Stimulated activated CD4-positive, alpha-beta T cell treated with anti-CD3 and anti-CD28 coated beads, Interleukin-15, amount 100 ng/mL, for 48 hours (primary cell): ENCODE data around the gene RASEF.
"Not testable (repeated sequence)": the region's sequence is repeated elsewhere in the genome, so short reads cannot be mapped to it uniquely, and the experiment has no call there.

ENCODE experiments used
- DNase-seq, 2 donors: peaks; one replicate each; pipeline ENCODE4 v3.0.0-alpha.2; 2020; ENCODE audit warnings: low read depth in 2 of 2

Gene RASEF

DNA sequence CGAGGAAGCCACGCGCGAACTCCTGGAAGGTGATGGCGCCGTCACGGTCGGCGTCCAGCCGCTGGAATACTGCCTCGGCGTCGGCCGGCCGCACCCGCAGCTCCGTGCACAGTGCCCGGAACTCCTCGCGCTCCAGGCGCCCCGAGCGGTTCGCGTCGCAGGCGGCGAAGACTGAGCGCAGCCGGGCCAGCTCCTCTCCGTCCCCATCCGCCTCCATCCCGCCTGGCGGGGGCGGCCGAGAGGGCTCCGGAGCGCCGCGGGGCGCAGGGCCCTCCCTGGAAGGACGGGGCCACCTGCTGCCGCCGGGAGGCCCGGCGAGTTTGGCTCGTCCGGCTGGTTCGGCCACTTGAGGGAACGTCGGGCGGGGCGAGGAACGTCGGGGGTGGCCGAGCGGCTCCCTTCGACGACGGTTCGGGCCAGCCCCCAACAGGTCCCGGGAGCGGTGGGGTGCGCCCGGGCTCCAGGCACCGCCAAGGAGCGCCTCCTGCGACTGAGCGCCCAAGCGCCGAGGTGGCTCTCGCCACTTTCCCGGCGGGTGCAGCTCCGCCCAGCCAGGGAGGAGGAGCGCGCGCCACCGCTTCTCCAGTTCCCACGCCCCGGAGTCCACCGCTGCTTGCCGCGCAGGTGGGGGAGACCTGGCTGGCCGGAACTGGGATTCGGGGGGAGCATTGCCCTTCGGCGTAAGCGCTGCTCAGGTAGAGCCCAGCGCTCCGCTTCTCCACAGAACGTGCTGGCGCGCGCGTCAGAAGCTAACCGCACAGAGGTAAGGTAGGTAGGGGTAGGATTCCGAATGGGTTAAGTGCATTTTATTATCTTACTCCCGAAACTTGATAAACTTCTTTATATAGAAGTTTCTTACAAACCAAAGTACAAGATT is at the start of gene RASEF:
Gene RASEF, minus strand, starts transcription at position 492 of the 877 bp plus-strand sequence. Its CDS starts 275 bp downstream, at position 217.
- no peak for DNase-seq

GRCh38 chr9:83111169-83111568 is 48.2 kb upstream of the RASEF start:
- DNase-seq = no peak

DNA sequence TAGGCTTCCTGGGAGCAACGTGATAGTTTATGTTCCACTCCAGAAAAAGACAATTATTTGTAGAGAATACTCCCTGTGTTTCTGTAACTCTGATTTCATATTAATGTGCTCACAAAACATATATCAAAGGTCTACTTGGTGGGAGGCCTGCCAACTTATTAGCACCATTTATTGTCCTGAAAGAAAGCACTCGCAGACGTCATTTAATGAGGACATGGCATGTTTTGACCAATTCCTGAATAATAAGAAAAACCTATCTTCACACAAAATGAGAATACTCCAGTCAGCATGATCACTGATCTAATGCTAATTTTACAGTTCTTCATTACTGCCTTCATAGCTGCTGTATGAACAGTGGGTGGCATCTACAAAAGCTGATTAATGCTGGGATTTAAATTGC is 46.4 kb upstream of the RASEF start:
- DNase-seq = no peak

DNA sequence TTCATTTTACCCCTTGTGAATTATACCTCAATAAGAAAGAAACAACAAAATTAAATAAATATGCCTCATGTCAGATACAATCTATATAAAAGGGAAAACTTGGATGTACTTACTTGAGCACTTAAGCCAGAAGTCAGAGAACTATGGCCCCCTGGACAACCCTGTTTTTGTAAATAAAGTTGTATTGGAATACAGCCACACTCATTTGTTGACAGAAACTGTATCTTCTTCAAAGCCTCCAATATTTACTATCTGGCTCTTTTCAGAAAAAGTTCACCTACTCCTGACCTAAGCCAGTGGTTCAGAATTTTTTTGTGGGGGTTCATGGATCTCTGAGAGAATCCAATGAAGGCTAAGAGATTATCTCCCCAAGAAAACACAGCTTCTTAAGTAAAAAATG is 45.3 kb upstream of the RASEF start:
- no peak for DNase-seq

GRCh38 chr9:83106772-83107171 is 43.8 kb upstream of the RASEF start:
- DNase-seq = no peak

DNA sequence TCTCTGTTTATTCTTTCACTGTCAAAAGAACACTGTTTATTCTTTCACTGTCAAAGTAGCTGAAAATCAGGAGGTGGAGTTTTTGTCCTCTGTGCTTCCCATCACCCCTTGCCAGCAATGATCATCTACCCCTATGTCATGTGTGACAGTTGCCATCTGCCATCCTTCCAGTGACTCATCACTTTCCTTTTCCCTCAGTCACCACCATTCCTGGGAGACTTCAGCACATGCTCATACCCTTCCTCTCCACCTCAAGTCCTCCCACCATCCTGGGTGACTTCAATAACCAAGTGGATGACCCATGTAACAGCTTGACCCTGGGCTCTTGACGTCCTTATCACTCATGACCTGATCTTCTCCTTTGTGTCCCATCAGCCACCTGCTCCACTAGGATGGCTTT is 43.3 kb upstream of the RASEF start:
- no peak for DNase-seq

- DNase-seq = no peak
These were observed 34.7 kb upstream of the RASEF start for GRCh38 chr9:83097633-83098032.

GRCh38 chr9:83093311-83093710 is 30.4 kb upstream of the RASEF start:
- DNase-seq = not testable (repeated sequence)

DNA sequence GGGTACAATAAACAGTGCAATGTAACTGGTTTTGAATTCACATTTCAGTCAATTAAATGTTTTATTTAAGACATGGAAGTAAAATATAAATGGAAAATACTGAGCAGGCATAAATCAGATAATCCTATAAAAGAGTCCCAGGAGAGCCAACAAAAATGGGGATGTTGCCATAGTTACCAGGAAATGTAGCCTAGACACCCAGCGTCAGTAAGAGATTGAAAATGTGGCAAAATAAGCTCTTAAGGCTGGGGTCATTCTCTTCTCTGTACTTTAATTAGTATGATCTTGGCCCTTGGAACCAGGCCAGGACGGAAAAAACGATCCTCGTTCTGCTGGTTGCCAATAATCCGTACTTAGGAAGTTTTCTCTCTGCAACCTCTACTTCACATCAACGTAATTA is 18.9 kb upstream of the RASEF start:
- no peak for DNase-seq

DNA sequence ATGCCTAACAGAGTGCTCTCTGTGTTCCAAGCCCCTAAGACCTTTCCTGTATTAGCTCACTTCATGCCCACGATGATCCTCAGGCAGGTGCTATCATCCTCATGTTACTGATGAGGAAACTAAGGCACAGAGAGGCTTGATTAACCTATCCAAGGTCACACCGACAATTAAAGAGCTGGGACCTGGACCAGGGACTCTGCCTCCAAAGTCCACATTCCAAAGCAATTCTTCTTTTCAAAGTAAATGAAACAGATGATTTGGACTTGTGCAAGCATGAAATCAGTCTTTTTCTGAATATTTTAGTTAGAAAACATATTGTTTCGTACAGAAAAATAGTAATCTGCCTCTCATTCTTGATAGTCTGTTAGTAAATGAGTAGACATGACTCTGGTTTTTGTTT is 18.1 kb upstream of the RASEF start:
- DNase-seq = no peak

- not testable (repeated sequence) for DNase-seq
These were observed 13.0 kb upstream of the RASEF start for GRCh38 chr9:83075932-83076331.

DNA sequence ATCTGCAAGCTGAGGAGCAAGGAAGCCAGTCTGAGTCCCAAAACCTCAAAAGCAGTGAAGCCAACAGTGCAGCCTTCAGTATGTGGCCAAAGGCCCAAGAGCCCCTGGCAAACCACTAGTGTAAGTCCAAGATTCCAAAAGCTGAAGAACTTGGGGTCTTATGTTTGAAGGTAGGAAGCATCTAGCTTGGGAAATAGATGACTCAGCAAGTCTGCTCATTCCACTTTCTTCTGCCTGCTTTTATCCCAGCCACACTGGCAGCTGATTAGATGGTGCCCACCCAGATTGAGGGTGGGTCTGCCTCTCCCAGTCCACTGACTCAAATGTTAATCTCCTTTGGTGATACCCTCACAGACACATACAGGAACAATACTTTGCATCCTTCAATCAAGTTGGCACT is 9.6 kb upstream of the RASEF start:
- not testable (repeated sequence) for DNase-seq

DNA sequence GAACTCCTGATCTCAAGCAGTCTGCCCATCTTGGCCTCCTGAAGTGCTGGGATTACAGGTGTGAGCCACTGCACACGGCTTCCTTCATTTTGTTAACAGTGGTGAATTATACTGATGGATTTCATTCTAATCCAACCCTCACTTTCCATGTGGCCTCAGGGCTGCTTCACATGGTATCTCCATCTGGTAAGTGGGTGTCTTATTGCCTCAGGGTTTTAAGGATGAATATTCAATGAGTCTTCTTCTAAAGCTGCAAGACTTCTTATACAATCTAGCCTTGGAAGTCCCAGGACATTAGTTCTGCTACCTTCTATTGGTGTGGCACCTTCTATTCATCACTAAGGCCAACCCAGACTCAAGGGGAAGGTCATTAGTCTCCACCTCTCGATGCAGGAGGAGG is 8.7 kb upstream of the RASEF start:
- no peak for DNase-seq

DNA sequence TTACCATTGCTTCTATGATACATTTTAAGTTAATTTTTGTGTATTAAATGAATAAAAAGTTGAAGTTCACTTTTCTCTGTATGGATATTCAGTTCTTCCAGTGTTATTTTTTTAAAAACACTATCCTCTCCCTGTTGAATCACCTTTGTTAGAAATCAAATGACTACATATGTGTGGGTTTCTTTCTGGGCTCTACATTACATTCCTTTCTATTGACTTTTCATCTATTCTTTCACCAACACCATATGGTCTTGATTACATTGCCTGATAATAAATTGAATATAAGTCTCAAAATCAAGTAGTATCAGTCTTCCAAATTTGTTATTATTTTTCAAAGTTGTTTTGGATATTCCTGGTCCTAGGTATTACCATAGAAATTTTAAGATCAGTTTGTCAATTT is 7.3 kb upstream of the RASEF start:
- DNase-seq = no peak

DNA sequence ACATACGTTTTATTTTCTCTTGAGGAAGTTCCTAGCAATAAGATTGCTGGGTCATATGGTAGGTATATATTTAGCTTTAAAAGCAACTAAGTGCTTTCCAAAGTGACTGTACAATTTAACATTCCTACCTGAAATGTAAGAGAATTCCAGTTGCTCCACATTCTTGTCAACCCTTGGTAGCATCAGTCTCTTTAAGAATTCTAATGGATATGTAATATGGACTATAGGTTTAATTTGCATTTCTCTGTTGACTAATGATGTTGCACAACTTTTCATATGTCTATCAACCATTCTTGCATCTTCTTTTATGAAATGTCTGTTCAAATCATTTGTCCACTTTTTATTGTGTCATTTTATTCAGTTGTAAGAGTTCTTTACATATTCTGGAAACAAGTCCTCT is 6.7 kb upstream of the RASEF start:
- DNase-seq = no peak

DNA sequence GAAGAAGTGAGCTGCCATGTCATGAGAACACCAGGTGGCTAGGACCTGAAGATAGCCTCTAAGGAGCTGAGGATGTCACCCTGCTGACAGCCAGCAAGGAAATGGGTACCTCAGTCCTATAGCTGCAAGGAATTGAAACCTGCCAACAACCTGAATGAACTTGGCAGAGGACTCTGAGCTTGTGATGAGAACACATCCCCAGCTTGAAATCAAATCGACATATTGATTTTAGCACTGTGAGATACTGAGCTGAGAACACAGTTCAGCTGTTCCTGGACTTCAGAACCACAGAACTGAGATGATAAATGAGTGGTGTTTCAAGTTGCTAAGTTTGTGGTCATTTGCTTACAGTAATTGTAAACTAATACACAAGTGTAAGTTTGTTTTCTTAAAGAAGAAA is 5.5 kb upstream of the RASEF start:
- no peak for DNase-seq

- DNase-seq = no peak
These were observed 4.6 kb upstream of the RASEF start for GRCh38 chr9:83067579-83067978.

- no peak for DNase-seq
These were observed 3.8 kb upstream of the RASEF start for GRCh38 chr9:83066771-83067170.

DNA sequence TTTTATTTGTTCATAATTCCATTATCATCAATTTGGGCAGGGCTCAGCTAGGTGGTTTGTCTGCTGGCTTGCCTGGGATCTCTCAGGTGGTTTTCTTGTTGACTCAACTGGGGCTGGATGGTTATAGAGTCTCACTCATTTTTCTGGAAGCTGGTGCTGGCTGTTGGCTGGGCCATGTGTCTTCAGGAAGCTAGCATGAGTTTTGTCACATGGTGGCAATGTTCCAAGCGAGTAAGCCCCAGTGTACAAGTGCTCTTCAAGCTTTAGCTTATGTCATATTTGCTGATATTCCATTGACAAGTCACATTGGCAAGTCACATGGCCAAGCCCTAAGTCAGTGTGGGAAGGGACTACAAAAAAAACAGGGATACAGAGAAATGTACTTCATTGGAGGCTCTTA is 2.3 kb upstream of the RASEF start:
- no peak for DNase-seq

DNA sequence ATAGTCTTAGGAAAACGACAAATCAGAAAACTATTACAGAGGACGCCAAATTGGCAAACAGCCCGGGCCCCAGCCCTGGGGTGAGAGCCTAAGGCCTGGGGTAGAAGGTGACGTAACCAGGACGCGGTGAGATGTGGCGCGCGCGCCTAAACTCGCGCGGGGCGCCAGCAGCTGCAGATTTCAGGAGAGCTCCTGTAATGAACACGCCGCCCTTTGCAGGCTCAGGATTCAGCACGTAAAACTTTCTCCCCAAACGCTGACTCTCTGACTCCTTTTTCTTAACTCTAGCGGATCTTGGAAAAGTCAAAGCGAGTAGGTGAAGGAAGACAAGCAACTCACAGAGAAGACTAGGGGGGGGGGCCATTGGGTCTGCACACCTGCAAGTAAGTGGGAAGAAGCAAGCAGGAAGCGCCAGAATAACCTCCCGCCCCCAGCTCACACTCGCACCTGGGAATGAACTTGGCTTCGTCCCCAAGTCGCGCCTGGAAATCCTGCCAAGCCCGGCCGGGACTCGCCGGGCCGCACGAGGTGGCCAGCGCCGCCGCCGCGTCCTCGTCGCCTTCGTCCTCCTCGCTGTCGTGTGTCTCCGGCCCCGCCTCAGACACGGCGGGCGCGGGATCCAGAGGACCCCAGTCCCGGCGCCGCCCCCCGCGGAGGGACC is 822 bp downstream of the RASEF start:
- no peak for DNase-seq

DNA sequence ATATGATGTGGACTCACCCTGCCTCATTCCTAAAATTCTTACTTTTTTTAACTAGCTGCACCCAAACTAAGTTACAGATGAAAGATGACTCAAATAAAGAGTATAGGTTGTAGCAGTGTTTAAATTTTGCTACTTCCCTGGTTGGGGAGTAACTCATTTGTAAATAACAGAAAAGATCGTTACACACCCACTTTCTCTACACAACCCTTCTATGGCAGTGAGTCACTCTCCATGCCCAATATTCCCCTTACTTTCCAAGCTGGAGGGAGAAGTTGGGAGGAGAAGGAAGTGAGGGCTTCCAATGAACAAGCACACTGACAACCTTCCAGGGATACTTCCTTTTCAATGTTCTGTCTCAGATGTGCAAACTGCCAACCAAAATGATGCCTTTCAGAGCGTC is 1.9 kb downstream of the RASEF start:
- no peak for DNase-seq

- DNase-seq = no peak
These were observed 2.4 kb downstream of the RASEF start for GRCh38 chr9:83060556-83060955.

- DNase-seq = no peak
These were observed 3.5 kb downstream of the RASEF start for GRCh38 chr9:83059417-83059816.
